ENCODE data around the gene MAN2B1.

DNA sequence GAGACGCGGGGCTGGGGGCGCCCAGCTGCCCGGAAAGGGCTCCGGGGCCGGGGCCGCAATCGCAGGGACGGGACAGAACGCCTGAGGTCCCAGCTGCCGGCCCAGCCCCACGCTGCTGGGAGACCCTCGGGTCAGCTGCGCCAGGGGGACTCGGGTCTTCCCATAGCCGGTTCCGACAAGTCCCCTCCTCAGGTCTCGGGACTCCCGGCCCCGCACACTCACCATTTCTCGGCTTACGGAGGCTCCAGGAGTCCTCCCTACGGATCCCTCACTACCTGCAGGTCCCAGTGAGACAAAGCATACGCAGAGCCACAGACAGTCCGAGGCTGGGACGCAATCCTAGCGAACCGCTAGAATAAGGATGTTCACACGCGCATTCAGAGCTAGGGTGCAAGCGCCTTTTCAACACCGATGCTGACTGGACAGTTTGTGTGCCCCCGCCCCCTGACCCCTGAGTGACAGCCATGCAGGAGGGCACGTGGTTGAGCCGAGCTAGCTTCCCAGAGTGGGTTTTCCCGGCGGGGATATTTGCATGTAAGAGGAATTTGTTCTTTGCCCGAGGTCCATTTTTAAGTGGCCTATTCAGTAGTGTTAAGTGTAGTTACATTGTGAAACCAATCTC, 69.5 kb downstream of the MAN2B1 start:
- TF ChIP-seq HOXA7 (CRISPR knock-in tag; IDR thresholded peaks at IDR 0.05) (no peak), POLR2AphosphoS2 (conservative IDR thresholded peaks at IDR 0.05; ENCODE audit: low read length) (no peak), CHD4 (IDR thresholded peaks at IDR 0.05; ENCODE audit: borderline replicate concordance) (no peak), CEBPB (IDR thresholded peaks at IDR 0.05) (no peak), EP300 (IDR thresholded peaks at IDR 0.05) (no peak)
- TF ChIP-seq, protein P1, sequence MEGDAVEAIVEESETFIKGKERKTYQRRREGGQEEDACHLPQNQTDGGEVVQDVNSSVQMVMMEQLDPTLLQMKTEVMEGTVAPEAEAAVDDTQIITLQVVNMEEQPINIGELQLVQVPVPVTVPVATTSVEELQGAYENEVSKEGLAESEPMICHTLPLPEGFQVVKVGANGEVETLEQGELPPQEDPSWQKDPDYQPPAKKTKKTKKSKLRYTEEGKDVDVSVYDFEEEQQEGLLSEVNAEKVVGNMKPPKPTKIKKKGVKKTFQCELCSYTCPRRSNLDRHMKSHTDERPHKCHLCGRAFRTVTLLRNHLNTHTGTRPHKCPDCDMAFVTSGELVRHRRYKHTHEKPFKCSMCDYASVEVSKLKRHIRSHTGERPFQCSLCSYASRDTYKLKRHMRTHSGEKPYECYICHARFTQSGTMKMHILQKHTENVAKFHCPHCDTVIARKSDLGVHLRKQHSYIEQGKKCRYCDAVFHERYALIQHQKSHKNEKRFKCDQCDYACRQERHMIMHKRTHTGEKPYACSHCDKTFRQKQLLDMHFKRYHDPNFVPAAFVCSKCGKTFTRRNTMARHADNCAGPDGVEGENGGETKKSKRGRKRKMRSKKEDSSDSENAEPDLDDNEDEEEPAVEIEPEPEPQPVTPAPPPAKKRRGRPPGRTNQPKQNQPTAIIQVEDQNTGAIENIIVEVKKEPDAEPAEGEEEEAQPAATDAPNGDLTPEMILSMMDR (IDR thresholded peaks at IDR 0.05) = no peak
- TF ChIP-seq, protein P2, sequence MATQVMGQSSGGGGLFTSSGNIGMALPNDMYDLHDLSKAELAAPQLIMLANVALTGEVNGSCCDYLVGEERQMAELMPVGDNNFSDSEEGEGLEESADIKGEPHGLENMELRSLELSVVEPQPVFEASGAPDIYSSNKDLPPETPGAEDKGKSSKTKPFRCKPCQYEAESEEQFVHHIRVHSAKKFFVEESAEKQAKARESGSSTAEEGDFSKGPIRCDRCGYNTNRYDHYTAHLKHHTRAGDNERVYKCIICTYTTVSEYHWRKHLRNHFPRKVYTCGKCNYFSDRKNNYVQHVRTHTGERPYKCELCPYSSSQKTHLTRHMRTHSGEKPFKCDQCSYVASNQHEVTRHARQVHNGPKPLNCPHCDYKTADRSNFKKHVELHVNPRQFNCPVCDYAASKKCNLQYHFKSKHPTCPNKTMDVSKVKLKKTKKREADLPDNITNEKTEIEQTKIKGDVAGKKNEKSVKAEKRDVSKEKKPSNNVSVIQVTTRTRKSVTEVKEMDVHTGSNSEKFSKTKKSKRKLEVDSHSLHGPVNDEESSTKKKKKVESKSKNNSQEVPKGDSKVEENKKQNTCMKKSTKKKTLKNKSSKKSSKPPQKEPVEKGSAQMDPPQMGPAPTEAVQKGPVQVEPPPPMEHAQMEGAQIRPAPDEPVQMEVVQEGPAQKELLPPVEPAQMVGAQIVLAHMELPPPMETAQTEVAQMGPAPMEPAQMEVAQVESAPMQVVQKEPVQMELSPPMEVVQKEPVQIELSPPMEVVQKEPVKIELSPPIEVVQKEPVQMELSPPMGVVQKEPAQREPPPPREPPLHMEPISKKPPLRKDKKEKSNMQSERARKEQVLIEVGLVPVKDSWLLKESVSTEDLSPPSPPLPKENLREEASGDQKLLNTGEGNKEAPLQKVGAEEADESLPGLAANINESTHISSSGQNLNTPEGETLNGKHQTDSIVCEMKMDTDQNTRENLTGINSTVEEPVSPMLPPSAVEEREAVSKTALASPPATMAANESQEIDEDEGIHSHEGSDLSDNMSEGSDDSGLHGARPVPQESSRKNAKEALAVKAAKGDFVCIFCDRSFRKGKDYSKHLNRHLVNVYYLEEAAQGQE (IDR thresholded peaks at IDR 0.05) = no peak

Data from A549 (cell line).